ENCODE measurements around the gene TSPYL4.
A peak's percentile ranks its signal among the peaks of the same experiment; 100 is the strongest.
"Not testable (repeated sequence)": the region's sequence is repeated elsewhere in the genome, so short reads cannot be mapped to it uniquely, and the experiment has no call there.

The TSPYL4 gene

GRCh38 chr6:116253505-116254296, at the start of gene TSPYL4:
Gene TSPYL4 (minus strand): TSS chr6:116254075. CDS start chr6:116254008, 67 bp downstream.
- DNase-seq (ENCODE audit: low read depth), result peak; percentile 97

GRCh38 chr6:116301104-116301503, 47.2 kb upstream of the TSPYL4 start:
- no peak for DNase-seq (ENCODE audit: low read depth)

- DNase-seq (ENCODE audit: low read depth), result no peak
Measured at GRCh38 chr6:116300566-116300965, 46.7 kb upstream of the TSPYL4 start.

GRCh38 chr6:116298973-116299372, 45.1 kb upstream of the TSPYL4 start:
- no peak for DNase-seq (ENCODE audit: low read depth)

- no peak for DNase-seq (ENCODE audit: low read depth)
Measured at GRCh38 chr6:116298273-116298672, 44.4 kb upstream of the TSPYL4 start.

- DNase-seq (ENCODE audit: low read depth), result no peak
Measured at GRCh38 chr6:116292553-116292952, 38.7 kb upstream of the TSPYL4 start.

- peak; percentile 41 for DNase-seq (ENCODE audit: low read depth)
Measured at GRCh38 chr6:116291701-116292396, 38.0 kb upstream of the TSPYL4 start.

- no peak for DNase-seq (ENCODE audit: low read depth)
Measured at GRCh38 chr6:116290799-116291198, 36.9 kb upstream of the TSPYL4 start.

- no peak for DNase-seq (ENCODE audit: low read depth)
Measured at GRCh38 chr6:116289876-116290275, 36.0 kb upstream of the TSPYL4 start.

GRCh38 chr6:116287689-116288282, 33.9 kb upstream of the TSPYL4 start:
- peak; percentile 66 for DNase-seq (ENCODE audit: low read depth)

- no peak for DNase-seq (ENCODE audit: low read depth)
Measured at GRCh38 chr6:116286773-116287358, 33.0 kb upstream of the TSPYL4 start.

GRCh38 chr6:116284984-116285383, 31.1 kb upstream of the TSPYL4 start:
- not testable (repeated sequence) for DNase-seq (ENCODE audit: low read depth)

GRCh38 chr6:116283191-116283590, 29.3 kb upstream of the TSPYL4 start:
- DNase-seq (ENCODE audit: low read depth), result no peak

GRCh38 chr6:116282698-116283097, 28.8 kb upstream of the TSPYL4 start:
- no peak for DNase-seq (ENCODE audit: low read depth)

GRCh38 chr6:116280933-116281316, 27.1 kb upstream of the TSPYL4 start:
- DNase-seq (ENCODE audit: low read depth), result no peak

- no peak for DNase-seq (ENCODE audit: low read depth)
Measured at GRCh38 chr6:116280161-116280932, 26.5 kb upstream of the TSPYL4 start.

GRCh38 chr6:116279232-116280160, 25.6 kb upstream of the TSPYL4 start, which contains the start of gene TSPYL1:
Gene TSPYL1 (minus strand): TSS chr6:116279930. CDS start chr6:116279830, 100 bp downstream.
- peak; percentile 97 for DNase-seq (ENCODE audit: low read depth)

GRCh38 chr6:116278854-116279231, 25.0 kb upstream of the TSPYL4 start:
- DNase-seq (ENCODE audit: low read depth), result no peak

GRCh38 chr6:116278481-116278829, 24.6 kb upstream of the TSPYL4 start:
- DNase-seq (ENCODE audit: low read depth), result no peak

GRCh38 chr6:116277124-116277523, 23.2 kb upstream of the TSPYL4 start:
- DNase-seq (ENCODE audit: low read depth), result no peak
